GM21526 (cell line): Measurements from ENCODE around the gene B3GAT2.
"Not testable (repeated sequence)": the region's sequence is repeated elsewhere in the genome, so short reads cannot be mapped to it uniquely, and the experiment has no call there.

Experiments used
- ATAC-seq: cut with Tn5 transposase; IDR thresholded peaks from one replicate; pipeline ENCODE4 v1.9.1; 2021; ENCODE audit warnings: moderate library complexity; ENCODE audit not compliant: unreplicated experiment, low FRiP score

The B3GAT2 gene, protein sequence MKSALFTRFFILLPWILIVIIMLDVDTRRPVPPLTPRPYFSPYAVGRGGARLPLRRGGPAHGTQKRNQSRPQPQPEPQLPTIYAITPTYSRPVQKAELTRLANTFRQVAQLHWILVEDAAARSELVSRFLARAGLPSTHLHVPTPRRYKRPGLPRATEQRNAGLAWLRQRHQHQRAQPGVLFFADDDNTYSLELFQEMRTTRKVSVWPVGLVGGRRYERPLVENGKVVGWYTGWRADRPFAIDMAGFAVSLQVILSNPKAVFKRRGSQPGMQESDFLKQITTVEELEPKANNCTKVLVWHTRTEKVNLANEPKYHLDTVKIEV

DNA sequence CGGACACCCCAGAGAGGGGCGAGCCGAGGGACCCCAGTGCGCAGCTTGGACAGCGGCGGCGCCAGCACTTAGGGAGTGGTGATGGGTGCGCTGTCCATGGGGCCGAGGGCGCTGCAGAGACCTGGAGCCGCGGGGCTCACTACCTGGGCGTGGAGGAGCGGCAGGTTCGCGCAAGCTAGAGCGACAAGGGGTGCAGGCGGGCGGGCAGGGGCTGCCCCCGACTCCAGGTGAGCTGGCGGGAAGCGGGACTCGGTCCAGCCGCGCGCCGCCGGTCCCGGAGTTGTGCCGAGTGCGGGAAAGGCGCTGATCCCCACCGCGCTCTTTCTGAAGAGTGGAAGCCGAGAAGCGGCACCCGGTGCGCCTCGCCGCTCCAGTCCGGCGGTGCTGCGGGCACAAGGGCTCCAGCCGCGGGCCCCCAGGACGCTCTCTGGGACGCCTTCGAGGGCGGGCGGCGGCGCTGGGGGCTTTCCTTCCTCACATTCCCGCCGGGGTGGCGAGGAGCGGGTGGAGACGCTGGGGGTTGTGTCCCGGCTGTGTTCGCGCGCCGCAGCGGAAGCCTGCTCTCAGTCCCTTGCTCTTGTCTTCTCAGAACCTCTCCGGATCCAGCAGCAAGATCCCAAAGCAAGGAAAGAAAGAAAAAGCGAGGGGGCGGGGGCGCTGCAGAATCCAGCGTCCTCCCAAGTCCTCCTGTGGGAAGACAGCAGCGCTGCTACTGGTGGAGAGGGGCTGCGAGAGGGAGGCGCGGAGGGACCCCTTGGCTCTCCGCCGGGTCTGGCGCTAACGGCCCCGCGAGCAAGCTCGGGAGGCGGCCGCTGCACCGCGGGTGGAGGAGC lies at the start of gene B3GAT2:
TSS of gene B3GAT2 (minus strand) at position 610 of the 833 bp plus-strand sequence. CDS start 631 bp downstream, outside the sequence.
- peak; percentile 14 for ATAC-seq

DNA sequence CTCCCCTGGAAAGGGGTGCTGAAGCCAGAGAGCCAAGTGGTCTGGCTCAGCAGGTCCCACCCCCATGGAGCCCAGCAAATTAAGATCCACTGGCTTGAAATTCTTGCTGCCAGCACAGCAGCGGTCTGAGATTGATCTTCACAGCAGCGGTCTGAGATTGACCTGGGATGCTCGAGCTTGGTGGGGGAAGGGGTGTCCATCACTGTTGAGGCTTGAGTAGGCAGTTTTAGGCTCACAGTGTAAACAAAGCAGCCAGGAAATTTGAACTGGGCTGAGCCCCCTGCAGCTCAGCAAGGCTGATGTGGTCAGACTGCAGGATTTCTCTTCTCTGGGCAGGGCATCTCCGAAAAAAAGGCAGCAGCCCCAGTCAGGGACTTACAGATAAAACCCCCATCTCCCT lies 41.3 kb upstream of the B3GAT2 start:
- ATAC-seq: no peak

DNA sequence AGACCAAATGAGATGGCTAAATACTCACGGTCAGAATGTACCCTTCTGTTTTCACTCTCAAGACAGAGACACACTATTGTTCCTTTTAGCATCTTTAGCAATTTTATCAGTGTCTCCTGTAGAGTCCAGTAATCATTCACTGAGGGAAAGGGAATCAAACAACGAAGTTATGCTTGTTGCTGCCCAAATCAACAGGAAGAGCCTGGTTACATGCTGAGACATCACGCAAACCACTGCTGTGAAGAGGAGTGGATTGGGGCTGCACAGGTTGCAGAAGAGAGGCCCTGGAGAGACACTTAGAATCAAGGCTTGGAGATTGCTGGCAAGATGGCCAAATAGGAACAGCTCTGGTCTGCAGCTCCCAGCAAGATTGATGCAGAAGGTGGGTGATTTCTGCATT lies 40.5 kb upstream of the B3GAT2 start:
- no peak for ATAC-seq

DNA sequence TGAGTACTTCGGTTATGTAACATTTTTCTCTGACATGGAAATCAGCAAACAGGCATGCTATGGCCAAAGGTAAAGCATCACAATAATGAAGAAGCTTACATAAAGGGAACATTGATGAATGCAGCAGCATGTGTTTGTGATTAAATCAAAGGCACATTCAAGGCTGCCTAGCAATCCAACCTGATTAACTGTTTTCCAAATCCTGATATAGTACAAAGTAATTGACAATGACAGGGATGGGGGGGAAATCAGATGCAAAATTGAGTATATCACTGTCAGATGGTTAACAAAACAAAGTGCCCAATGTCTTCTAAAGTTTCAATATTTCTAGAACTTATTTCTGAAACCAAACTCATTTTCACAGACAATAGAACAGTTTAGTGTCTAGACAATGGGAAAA lies 39.2 kb upstream of the B3GAT2 start:
- ATAC-seq: no peak

DNA sequence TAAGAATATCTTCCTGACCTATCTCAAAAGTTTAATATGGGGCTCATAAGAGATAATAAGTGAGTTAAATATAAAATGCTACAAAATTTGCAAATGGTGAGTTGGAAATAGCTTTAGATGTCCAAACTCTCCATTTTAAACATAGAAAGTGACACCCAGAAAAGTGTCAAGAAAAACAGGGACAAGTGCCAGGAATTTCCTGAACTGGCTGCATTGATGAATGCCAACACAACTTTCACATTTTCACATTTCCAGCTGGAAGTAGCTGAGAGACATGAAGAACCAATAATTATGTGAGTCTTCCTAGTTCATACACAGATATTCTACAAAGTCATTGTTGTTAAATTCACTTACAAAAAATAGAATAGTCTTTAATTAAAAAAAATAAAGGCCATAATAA lies 38.6 kb upstream of the B3GAT2 start:
- ATAC-seq: no peak

DNA sequence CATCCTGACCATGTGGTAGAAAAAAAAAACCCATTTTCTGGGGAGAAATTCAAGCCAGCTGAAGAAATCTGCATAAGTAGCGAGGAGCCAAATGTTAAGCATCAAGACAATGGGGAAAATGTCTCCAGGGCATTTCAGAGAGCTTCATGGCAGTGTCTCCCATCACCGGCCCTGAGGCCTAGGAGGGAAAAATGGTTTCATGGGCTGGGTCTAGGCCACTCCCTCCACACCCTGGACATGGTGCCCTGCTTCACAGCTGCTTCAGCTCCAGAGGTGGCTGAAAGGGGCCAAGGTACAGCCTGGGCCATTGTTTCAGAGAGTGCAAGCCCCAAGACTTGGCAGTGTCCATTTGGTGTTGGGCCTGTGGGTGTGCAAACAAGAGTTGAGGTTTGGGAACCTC lies 34.4 kb upstream of the B3GAT2 start:
- ATAC-seq: no peak

DNA sequence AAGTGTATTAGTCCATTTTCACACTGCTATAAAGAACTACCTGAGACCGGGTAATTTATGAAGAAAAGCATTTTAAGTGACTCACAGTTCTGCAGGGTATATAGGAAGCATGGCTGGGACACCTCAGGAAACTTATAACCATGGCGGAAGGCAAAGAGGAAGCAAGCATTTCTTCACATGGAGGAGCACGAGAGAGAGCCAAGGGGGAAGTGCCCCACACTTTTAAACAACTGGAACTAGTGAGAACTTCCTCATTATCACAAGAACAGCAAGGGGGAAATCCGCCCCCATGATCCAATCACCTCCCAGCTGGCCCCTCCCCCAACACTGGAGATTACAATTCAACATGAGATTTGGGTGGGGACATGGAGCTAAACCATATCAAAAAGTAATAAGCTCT lies 28.3 kb upstream of the B3GAT2 start:
- no peak for ATAC-seq

DNA sequence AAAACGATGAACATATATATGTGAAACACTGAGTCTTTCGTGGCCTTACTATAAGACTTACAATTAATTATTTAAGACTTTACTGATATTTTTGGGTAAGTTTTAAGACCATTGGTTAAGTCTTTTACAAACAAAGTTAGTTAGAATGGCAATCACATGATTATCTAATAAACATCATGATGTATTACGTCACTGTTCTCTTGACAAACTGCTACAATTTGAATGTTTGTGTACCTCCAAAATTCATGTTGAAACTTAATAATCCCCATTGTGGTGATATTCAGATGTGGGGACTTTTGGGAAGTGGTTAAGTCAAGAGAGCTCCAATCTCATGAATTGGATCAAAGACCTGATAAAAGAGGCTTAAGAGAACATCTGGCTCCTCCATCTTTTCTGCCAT lies 25.9 kb upstream of the B3GAT2 start:
- no peak for ATAC-seq

DNA sequence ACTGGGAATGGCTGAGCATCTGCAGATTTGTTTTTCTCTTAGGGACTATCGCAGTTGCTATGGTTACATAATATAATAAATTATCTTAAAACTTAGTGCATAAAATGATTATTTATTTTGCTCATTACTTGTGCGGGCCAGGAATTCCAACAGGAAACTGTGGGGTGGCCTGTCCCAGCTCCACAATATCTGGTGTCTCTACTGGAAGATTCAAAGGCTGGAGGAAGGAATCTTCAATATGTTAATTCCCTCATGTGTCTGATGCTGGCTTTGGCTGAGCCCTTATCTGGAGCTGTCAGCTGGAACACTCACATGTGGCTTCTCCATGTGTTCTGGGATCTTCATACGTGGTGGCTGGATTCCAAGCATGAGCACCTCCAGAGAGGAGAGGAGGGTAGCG lies 23.9 kb upstream of the B3GAT2 start:
- ATAC-seq: no peak

DNA sequence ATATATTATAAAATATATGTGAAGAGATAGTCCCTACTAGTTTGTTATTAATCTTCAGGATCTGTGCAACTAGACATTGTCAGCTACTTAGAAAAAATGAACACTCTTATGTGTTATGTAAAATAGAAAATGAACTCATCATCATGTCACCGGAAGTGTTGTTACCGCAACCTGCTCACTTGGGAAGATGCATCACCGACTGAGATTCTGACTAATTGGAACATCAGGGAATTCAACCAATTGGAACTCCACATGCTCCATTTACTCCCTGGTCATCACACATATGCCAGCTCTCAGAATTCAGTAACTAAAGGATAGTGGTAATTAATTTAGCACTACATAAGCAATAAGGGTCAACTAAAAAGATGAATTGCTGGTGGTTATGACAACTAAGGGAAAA lies 16.7 kb upstream of the B3GAT2 start:
- ATAC-seq: no peak

DNA sequence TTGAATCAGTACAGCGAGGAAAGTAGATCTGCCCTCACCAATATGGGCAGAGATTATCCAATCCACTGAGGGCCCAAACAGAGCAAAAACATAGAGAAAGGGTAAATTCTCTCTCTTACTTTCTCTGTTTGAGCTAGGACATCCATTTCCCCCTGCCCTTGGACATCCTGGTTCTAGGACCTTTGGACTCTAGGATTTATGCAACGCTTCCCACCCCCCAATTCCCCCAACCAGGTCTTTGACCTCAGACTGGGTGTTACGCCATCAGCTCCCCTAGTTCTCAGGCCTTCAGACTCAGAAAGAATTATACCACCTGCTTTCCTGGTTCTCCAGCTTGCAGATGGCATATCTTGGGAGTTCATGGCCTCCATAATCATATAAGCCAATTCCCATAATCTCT lies 10.2 kb upstream of the B3GAT2 start:
- ATAC-seq: no peak

DNA sequence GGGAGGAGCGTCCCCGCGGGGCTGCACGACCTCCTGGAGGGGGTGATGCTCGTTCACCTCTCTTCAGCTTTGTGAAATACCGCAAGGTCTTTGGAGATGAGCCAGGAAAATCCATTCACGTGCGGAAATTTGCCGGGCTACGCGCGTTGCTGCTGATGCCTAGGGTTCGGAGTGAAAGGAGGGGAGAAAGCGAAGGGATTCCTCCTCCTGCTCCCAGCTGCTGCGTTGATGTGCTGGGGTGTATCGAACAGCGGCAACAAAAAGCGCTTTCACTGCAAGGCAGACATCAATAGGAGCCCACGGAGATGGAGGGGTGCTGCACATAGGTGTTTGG lies 391 bp upstream of the B3GAT2 start:
- ATAC-seq: no peak

DNA sequence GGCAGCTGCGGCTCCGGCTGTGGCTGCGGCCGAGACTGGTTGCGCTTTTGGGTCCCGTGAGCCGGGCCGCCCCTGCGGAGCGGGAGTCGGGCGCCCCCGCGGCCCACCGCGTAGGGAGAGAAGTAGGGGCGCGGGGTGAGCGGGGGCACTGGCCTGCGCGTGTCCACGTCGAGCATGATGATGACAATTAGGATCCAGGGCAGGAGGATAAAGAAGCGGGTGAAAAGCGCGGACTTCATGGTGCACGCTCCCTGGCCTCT lies 739 bp downstream of the B3GAT2 start:
- no peak for ATAC-seq

DNA sequence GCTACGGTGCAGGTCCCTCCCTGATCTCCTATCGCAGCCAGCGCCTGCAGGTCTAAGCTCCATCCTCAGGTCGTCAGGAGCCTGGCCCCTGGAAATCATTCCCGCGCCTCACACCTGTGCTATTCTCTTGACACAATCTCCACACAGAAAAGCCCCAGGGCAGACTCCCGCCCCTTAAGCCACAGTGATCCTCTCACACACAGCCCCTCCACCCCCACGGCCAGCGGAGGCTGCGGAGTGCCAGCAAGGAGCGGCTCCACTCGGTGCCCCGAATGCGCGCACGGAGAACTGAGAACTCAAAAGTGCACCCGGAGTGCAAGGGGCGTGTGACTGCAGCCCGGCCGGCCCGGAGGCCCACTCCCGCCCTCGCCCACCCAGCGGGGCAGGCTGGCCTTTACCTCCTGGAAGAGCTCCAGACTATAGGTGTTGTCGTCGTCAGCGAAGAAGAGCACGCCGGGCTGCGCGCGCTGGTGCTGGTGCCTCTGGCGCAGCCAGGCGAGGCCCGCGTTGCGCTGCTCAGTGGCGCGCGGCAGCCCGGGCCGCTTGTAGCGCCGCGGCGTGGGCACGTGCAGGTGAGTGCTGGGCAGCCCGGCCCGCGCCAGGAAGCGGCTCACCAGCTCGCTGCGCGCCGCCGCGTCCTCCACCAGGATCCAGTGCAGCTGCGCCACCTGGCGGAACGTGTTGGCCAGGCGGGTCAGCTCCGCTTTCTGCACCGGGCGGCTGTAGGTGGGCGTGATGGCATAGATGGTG lies 1.2 kb downstream of the B3GAT2 start:
- ATAC-seq: peak; percentile 96

DNA sequence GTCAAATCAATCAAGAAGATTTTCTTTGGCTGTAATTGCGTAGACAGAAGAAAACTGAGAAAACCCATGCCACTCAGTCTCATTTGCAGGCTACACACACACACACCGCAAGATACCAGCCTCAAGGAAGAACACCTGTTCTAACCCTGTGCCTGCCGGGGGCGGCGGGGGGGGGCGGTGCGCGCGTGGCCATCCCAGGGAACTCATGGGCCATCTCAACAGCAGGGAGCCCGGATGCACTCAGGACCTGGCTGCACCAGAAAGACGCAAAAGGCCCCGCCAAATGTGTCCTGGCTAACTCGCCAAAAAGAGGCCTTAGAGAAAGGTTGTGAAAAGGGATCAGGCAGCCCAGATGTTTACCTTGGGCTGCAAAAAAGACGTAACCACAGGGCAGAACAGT lies 2.1 kb downstream of the B3GAT2 start:
- ATAC-seq: no peak

DNA sequence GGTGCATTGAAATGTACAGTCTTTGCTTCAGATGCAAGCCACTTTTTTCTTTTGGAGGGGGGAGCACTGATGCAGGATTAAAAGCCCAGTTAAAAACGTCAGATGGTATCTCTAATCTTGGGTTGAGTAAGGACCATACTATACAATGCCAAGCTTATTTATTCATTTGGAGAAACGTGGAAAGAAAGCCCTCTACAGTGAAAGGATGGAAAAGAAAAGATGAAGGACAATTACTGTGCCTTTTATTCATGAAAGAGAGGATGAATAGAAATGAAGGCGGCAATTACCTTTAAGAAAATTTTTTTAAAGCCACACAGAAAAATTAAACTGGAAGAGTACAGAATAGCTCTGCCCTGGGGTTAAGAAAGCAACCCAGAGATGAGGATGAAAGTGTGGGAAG lies 2.7 kb downstream of the B3GAT2 start:
- no peak for ATAC-seq

DNA sequence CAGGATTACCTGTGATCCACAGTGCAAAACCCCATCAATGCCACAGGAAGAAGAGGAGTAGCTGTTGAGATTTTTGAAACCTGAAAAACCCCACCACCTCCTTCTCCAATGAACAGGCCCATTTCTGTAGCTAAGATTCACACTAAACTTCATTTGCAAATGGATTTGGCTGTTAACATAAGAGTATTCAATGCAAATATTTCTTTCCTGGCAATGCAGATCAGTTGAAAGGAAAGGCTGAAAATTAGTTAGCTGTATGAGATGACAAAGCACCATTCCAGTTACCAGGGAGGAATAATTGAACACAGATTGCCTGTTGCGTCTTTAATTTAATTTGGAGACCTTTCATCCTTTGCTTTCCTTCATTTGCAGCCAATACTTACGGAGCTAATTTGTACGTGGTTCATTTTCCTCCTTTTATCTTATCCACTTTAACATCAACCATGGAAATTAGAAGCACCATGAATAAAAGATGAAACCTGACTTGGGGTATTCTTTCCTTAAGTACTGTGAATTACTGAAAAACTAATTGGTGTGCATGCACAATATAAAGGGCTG lies 4.2 kb downstream of the B3GAT2 start:
- no peak for ATAC-seq

DNA sequence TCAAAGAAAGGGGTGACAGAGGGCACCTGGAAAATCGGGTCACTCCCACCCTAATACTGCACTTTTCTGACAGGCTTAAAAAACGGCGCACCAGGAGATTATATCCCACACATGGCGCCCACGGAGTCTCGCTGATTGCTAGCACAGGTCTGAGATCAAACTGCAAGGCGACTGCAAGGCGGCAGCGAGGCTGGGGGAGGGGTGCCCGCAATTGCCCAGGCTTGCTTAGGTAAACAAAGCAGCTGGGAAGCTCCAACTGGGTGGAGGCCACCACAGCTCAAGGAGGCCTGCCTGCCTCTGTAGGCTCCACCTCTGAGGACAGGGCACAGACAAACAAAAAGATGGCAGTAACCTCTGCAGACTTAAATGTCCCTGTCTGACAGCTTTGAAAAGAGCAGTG lies 12.5 kb downstream of the B3GAT2 start:
- not testable (repeated sequence) for ATAC-seq

DNA sequence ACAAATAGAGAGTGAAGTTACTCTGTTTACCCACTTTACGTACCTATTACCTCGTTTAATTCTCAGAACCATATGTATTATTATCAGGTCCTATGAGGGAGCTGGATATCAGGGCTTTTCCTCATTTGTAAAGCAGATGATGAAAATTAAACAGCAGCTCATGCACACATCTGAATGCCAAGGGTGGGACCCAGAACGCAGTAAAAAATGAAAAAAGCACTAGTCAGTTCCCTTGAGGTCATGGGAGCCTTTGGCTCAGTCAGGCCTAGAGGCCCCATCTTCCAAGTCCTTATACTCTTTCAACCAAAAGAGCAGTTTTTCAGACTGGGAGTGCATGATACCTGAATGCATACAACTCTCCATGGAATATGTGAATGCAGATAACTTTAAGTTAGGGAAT lies 23.0 kb downstream of the B3GAT2 start:
- ATAC-seq: no peak

DNA sequence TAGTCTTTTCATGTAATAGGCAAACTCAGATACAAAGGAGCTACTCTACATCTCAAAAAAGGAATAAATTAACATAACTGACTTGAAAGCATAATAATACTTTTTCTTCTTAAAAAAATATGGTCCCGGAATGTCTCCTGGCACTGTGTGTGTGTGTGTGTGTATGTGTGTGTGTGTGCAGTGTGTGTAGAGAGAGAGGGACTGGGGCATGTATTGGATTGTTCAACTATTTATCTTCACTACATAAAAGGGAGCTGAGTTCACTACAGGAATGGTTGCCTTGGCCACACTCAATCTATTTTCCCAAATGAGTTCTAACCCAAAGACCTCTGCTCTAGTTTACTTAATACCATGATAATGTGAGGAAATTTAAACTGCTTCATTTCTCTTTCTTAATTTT lies 51.1 kb downstream of the B3GAT2 start:
- no peak for ATAC-seq

DNA sequence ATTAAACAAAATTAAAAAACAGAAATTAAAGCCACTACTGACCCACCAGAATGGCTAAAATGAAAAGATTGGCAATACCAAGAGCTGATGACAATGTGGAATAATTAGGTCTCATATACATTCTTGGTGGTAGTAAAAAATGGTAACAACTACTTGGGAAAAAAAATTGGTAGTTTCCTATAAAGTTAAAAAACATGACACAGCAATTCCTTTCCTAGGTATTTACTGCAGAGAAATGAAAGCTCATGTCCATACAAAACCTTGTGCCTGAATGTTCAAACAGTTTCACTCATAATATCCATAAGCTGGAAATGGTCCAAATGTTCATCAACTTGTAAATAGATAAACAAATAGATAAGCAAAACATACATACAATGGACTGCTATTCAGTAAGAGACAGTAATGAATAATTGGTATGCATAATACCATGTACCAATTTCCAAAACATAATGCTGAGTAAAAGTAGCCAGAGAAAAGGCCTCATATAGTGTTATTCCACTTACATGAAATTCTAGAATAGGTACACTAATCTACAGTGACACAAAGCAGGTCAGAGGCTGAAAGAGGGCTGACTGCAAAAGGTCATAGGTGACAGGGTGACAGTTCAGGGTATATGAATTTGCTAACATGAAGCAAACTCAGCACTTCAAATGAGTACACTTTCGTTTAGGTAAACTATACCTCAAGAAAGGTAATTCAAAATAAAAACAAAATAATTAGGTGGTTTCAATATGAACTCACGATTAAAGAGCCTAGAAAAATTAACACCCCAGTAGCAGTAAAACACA lies 53.0 kb downstream of the B3GAT2 start:
- no peak for ATAC-seq
